ENCODE data around the gene CPN1.

The CPN1 gene

GRCh38 chr10:99996671-99997648 lies 84.7 kb downstream of the CPN1 start:
- peak; percentile 32 for DNase-seq (ENCODE audit: low read depth)

DNA sequence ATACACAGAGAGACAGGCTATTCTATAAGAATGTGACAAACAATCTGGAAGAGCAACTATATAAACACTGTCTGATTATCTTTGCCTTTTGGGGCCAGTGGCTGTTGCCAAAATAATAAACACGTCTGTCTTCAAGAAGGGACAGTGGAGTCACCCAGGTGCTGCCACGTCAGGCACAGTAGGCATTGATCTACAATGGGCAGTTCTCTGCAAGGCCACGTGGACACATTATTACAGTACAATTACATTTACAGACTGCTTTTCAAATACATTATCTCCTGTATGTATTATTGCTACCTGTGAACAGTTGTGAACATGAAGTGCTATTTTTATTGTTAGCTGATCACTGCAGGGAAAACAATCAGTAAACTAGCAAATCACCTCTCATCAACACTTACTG lies 86.0 kb downstream of the CPN1 start:
- DNase-seq (ENCODE audit: low read depth), result no peak

DNA sequence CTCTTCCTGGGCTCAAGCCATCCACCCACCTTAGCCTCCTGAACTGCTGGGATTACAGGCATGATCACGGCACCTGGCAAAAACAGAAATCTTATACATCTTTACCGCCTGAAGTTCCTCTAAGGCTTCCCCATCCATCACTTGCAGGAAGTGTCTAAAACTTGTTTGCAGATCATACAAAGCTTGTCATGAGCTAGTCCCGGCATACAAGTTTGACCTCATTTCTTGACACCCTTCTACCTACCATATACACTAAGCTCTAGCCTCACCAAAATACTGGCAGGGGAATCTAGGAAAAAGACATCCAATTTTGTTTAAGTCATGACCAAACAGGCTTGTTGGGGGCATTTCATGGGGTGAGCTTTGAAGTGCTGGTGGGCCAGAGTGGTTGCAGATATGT lies 86.4 kb downstream of the CPN1 start:
- DNase-seq (ENCODE audit: low read depth), result no peak

DNA sequence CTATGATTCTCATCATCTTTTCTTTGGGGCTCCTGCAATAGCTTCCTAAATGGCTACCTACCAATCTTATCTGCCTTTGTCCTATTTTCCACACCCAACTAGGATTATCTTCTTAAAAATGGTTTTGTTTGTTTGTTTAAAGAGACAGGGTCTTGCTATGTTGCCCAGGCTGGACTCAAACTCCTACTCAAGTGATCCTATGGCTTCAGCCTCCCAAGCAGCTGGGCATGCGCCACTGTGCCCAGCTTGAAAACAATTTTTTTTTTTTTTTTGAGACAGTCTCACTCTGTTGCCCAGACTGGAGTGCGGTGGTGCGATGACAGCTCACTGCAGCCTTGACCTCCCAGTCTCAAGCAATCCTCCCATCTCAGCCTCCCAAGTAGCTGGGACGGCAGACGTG lies 86.9 kb downstream of the CPN1 start:
- DNase-seq (ENCODE audit: low read depth), result no peak

DNA sequence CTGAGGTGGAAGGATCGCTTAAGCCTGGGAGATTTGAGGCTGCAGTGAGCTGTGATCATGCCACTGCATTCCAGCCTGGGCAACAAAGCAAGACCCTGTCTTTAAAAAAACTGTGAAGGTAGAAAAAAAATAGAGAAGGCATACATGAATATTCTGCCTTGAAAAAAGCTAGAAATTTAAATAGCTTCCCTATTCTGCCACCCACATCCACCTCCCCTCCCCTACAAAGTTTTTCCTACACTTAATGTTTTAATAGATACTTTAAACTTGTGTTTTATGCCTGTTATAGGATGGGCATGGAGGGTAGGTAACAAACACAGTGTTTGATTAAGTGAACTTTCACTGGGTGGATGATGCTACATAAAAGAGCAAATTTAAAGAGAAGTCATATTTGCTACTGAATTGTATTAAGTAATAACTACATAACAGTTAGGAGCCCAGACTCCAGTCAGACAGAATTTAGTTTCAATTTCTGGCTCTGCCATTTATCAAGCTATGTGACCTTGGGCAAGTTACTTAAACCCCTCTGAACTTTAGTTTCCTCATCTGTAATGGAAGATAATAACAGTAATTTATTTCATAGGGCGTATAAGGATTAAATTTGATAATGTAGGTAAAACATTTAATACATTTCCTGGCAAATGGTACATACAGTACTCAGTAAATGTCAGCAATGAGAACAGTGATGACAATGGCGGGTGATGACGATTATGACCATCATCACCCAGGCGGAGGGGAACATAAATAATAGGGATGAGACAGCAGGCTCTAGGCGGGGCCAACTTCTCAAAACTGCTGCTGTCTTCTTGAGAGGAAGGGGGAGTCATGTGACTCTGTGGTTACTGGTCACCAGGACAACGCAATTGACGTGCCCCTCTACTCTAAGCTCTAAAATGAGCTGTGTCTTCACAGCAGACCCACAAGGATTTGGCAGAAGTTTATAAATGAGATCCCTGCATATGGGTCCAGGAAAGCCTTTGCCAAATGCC lies 87.7 kb downstream of the CPN1 start:
- peak; percentile 92 for DNase-seq (ENCODE audit: low read depth)

Measured in fibroblast of gingiva (primary cell).